ENCODE results near the gene SOBP.

- TF ChIP-seq CTCF (IDR thresholded peaks at IDR 0.05) = no peak
- no peak for TF ChIP-seq POLR2A (IDR thresholded peaks at IDR 0.05)
- no peak for TF ChIP-seq POLR2AphosphoS5 (IDR thresholded peaks at IDR 0.05)
- TF ChIP-seq EP300 (IDR thresholded peaks at IDR 0.05) = no peak
Measured at GRCh38 chr6:107576852-107577251, 86.9 kb downstream of the SOBP start.
